ENCODE data around the gene PBX4.

The PBX4 gene

DNA sequence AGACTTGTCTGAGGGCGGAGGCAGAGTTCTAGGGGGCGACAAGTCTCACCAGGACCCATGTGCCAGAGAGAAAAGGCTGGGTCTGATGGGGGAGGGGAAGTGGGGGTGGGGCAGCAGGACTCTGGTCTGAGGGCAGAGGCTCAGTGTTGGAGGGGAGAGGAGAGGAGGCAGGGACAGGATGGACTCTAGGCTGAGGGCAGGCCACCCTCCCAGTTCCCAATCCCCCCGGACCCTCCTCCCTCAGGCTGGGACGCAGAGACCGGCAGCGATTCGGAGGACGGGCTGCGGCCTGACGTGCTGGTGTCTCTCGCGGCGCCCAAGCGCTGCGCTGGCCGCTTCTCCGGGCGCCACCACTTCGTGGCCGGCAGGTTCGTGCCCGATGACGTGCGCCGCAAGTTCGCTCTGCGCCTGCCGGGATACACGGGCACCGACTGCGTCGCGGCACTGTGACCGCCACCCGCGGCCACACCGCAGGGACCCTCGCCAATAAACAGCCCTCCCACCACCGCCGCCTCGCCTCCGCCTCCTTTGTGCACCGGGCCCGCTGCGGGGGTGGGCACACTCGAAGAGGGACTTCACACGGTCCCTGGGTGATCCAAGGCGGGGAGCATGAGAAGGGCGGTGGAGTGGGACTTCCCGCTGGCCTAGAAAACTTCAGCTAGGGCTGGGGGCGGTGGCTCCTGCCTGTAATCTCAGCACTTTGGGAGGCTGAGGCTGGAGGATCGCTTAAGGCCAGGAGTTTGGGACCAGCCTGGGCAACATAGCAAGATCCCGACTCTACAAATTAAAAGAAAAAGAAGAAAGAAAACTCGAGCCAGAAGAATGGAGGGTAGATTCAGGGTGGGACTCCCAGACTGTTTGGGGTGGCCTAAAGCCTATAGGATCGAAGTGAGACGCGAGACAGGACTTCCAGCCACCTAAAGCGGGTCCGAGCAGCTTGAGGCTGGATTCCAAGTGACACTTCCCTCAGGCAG, 81.1 kb downstream of the PBX4 start:
- DNase-seq: peak in 1 of 2 donors; percentile 33

DNA sequence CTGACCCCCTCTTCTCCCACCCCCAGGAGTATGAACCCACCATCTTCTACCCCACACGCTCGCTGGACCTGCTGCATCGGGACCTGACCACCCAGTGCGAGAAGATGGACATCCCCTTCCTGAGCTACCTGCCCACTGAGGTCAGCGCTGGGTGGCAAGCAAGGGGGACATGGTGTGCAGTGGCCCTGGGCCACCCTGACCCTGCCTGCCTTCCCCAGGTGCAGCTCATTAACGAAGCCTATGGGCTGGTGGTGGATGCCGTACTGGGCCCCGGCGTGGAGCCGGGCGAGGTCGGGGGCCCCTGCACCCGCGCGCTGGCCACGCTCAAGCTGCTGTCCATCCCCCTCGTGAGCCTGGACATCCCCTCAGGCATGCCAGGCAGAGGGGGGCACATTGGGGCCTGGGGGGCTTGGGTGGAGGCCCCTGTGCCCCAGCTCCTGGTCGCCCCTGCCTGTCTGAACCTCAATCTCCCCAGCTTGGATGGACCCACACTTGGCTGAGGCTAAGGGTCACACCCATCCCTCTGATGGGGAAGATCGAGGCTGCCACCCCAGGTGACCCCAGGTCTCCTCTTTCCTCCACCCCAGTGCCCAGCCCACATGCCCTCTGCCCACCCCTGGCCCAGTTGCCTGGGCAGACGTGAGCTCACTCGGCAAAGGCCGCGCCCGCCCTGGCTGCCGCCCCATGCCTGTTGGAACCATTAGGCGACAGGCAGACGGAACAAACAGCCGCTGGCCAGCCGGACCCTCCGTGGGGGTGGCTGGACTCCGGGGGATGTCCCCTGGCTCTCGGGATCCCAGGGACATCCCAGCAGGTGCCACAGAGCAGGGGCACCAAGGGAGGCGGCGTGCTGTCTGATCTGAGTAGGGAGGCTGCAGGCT, 82.9 kb downstream of the PBX4 start:
- no peak for DNase-seq

DNA sequence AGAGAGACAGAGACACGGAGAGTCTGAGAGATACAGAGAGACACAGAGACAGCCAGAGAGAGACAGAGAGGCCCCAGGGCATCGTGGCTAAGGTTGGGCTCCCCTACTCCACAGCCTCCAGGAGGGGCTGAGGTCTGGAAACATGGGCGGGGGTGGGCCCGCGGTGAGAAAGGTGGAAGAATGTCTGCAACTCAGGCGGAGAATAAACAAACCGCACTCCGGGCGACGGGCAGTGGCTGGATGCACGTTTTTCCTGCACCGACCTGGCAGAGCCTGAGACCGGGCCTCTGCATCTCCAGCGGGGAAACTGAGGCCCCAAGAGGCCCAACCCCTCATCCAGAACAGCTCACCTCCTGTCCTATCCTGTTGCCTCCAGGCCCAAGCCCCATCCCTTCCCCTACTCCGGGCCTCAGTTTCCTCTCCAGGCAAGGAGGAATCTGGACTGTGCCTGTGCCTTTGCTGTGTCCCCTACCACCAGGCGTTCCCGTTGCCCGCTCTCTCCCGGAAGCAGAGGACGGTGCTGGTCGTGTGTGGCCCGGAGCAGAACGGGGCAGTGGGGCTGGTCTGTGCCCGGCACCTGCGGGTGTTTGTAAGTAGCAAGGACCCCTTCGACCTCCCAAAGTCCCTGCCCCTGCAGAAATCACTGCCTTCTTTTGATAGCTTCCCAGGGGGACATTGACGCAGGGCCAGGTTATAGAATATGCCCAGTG, 83.8 kb downstream of the PBX4 start:
- no peak for DNase-seq

DNA sequence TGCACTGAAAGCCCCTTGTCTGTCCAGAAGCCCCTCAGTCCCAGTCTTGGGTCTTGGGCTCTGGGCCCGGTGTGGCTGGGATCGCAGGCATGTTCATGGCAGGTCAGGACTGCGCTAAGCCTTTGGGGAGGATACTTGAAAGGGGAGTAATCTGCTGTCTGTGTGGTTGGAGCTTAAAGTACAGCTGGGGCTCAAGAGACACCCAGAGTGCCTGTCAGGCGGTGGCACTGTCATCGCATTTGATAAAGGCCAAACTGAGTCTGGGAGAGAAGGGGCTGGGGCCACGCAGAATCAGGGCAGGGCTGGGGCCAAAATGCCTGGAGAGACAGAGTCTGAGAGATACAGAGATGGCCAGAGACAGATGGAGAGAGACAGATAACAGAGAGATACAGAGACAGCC, 84.6 kb downstream of the PBX4 start:
- no peak for DNase-seq

DNA sequence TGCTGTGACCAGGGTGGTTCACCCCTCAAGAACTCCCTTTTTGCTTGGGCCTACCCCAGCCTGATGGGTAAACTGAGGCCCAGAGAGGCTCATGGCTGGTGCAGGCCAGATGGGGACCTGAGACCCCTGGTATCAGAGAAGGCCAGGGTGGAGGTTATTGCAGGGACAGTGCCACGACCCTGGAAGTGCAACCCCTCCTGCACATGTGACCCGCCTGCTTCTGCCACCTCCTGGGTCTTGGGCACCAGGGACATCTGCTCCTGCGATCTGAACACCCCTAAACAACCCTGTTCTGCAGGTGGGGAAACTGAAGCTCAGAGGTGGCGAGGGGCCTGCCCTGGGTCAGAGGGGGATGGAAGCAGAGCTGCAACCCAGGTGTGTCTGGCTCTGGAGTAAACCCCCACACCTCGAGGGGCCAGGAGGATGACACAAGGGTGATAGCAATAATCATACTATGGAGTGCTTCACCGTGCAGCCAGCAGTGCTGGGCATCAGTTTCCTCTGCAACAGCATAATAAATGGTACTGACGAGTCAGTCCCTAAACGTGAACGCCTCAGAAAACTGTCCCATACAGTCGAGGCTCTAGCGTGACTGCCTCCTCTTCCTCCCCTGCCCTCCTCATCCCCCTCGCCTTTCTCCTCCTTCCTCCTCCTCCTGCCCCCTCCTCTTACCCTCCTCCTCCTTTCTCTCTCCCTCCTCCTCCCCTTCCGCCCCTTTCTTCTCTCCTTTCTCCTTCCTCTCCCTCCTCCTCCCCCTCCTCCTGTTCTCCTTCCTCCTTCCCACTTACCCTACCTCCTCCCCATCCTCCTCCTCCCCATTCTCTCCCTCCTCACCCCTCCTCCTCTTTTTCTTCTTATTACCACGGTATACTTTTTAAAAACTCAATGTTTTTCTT, 85.4 kb downstream of the PBX4 start:
- DNase-seq: no peak

DNA sequence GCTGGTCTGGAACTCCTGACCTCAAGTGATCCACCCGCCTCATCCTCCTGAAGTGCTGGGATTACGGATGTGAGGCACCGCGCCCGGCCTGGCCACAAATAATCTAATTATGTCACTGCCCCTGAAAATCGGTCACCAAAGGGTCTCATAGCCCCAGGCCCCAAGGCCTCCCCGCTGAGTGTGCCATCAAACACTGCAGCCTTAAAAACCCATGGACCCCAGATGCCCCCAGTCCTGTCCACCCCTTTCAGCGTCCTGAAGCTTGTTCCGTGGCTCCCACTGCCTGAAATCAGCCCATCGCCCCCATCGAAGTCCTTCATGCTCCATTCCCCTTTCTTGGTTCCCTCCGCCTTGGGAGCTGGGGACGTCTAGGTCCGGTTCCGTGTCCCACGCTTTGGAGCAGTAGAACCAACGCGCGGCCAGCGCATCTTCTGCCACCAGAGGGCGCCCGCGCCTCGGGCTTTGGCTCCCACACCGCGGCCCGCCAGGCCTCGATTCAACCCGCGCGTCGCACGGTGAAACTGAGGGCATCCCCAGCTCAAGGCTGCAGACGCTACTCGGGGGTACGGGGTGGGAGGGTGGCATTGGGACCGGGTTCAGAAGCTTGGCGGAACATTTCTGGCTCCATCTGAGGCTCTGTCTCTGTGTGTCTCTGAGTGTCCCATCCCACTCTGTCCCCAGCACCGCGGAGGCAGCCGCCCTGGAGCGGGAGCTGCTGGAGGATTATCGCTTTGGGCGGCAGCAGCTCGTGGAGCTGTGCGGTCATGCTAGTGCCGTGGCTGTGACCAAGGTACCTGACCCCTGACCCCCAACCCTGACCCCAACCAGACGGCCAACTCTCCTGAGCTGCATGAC, 86.3 kb downstream of the PBX4 start:
- peak; percentile 81 to 86 for DNase-seq

DNA sequence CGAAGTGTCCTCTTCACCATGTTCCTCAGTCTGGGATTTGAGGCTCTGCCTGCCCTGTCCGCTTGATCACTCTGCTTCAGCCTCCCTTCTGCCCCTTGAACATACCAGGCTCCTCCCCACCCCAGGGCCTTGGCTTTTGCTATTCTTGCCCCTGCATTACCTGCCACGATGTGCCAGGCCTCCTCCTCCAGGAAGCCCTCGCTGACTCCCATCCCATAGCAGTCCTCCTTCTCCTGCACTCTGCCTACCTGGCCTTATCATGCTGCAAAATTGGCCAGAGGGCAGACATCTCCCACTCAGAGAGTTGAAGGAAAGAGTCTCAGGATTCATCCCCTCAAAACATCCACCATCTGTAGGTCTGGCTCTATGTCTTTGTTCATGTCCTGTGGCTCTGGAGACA, 87.6 kb downstream of the PBX4 start:
- DNase-seq: no peak

DNA sequence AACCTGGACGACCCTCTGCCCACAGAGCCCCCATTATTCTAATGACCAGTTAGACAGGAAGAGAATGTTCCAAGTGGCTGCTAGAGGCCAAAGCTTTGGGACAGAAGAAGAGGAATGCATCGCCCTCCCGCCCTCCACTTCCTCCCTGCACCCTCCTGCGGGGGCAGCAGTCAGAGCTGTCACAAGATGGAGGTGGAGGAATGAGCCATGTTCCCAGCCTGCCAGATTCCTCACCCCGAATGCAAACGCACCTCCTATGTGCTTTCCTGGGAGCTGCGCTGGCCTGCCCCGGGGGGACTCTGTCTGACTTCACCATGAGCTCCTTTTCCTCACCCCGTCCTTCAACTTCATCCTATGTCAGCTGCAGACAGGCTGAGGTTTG, 88.1 kb downstream of the PBX4 start:
- no peak for DNase-seq

DNA sequence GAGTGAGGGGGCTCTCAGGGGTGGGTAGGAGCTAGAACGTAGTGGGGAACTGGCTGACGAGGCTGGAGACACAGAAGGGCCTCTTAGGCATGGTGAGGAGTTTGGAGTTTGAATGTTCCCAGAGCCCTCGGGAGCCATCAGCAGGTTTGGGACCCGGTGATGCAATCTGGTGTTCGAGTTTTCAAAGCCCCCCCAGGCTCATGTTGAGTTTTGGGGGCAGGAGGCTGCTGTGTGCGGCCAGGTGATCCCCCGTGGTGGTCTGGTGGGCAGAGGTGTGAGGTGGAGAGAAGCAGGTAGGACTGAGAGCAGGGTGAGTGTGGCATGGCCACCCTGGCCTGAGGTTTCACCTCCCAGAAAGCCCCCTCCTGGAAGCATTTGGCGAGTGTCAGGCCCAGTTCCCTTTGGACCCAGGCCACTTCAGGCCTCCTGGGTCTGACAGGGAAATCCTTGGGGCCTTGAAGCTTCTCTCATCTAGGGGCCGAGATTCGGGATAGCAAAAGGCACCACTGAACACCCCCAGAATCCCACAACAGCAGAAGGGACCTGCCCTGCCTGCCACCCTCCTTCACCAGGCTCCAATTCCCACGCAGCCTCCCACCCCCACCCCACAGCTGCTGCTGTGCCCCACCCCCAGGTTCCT, 88.6 kb downstream of the PBX4 start:
- no peak for DNase-seq

DNA sequence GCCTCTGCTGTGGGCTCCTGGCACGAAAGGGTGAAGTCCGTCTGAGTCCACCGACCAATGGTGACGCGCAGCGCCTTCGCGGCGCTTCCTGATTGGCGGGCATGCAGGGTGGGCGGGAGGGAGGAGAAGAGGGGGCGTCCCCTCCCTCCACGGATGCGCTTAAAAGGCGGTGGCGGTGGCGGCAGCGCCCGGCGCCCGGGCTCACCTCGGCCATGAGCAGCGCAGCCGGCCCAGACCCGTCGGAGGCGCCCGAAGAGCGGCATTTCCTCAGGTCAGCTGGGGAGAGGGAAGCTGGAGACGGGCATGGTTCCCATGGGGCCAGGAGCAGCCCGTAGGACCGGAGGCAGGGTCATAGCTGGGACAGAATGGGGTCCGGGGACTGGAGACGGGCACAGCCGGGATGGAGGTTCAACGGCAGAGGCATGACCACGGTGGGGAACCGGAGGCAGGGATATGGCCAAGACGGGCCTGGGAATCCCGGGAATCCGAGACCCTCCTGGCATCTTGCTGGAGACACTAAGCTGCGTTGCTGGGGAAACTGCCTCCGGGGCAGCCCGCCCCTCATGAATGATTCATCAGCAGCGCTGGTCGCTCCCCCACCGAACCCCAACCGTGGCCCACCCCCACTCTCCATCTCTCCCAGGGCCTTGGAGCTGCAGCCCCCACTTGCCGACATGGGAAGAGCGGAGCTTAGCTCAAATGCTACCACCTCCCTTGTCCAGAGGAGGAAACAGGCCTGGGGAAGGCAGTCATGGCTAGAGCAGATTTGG, 89.6 kb downstream of the PBX4 start, which contains the start of gene YJEFN3:
YJEFN3 (plus strand) TSS at position 191 of the 770 bp plus-strand sequence; CDS start at position 213, 22 bp downstream.
- no peak for DNase-seq

DNA sequence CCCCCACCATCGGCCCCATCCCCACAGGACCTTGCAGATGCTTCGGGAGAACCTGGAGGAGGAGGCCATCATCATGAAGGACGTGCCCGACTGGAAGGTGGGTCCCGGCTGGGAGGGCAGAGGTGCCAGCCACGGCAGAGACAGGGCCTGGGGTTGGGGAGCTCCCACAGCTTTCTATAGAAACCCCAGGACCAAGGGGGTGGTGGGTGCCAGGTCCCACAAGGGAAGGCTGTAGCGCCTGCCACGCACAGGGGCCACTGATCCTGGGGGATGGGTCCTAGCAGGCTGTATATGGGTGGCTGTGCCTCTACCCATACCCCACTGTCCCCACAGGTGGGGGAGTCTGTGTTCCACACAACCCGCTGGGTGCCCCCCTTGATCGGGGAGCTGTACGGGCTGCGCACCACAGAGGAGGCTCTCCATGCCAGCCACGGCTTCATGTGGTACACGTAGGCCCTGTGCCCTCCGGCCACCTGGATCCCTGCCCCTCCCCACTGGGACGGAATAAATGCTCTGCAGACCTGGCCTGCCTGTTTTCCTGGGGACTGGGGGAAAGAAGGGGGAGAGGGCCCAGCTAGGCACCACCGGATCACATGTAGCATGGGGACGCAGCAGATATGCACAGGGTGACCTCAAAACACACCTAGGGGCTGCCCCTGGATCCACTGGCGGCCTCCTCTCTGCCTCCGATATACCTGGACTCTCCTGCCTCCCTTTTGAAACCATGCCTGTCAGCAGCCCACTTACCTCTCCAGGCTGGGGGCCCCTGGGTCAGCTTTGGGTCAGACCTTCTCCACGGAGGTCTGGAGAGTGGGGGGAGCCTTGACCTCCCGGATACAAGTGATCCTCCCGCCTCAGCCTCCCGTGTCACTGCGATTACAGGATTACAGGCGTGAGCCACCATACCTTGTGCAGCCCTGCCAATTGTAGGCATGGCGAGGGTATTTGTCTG, 90.5 kb downstream of the PBX4 start:
- no peak for DNase-seq

DNA sequence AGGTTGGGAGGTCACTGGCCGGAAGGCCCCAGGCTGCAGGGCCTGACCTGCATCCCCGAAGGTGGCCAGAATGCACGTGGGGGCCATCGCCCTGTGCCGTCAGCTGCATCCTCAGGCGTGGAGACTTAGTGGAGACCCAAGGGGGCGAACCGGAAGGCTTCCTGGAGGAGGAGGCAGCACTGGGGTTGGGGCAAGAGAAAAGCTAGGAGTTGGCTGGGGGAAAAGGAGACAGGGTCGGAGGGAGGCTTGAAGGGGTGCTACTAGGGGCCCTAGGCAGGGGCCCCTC, 91.2 kb downstream of the PBX4 start:
- no peak for DNase-seq

DNA sequence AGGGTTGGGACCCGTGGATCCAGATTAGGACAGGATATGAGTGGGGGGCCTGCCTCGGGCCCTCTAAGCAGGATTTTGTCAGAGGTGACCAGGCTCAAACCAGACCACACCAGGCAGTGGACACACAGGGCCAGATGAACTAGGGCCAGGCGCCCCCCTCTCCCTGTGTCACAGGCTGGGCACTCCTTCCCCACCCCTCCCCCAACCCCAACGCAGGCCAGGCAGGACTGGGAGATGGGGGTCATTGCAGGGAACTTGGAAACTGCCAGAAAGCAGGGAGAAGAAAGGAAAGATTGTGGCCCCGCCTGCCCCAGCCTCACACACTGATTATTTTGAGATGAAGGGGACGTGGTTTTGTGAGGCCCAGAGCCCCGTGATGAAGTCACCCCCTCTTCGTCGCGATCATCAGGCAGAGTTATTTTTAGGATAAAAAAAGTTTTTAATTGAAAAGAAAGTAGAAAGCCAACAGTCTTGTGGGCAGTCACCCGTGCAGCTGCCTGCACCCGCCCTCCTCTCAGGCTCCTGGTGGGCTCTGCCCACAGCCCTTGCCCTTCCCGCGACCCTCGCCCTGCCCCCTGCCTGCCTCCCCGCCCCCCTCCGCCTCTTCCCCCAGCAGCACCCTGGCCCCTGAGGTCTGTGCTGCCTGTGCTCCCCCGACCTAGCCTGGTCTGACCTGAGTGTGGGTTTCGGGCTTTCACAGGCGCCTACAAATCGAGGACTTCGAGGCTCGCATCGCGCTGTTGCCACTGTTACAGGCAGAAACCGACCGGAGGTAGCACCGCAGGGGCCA, 91.7 kb downstream of the PBX4 start:
- DNase-seq: no peak

DNA sequence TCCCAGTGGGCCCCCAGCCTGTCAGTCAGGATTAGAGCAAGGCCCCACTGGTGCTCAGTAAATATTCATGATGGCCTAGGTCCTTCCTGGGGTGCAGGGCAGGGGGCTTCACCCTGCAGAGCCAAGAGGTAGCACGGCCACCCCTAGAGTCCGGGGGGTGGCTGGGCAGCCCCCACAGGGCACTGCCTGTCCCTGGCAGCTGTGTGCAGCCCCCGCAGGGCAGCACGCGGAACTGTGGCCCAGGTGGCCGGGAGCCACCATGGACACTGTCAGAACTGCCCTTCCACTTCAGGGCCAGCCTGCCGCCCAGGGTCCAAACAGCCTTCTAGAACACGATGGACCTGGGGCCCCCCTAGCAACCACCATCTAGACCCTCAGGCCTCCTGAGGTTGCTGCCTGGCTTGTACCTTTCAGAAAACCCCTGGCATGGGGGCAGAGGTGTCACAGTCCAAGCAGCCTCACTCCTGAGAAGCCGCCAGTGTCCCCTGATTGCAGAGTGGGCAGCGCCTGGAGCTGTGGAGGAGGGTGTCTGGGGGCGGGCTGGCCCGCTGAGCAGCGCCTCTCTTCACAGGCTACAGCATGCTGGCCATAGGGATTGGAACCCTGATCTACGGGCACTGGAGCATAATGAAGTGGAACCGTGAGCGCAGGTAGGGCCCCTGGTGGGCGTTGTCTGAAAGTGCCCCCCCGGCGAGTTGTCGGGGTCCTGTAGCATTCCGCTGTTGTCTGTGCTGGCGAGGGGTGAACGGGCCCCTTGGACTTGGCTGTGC, 92.7 kb downstream of the PBX4 start:
- no peak for DNase-seq

DNA sequence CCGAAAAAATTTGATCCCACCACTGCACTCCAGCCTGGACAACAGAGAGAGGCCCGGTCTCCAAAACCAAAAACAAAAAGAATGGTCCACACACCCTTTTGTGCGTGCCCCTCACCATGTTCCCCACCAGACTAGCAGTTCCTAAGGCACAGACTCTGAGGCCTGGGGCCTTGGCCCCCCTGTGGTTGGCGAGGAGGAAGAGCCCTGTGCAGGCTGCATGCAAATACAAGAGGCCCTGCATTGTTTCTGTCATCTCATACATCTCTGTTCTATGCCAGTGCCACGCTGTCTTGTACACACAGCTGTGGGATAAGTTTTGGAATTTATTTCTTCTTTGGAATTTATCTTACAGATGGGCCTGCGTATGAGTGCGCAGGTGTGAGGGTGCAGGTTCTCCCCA, 94.4 kb downstream of the PBX4 start:
- DNase-seq: no peak

DNA sequence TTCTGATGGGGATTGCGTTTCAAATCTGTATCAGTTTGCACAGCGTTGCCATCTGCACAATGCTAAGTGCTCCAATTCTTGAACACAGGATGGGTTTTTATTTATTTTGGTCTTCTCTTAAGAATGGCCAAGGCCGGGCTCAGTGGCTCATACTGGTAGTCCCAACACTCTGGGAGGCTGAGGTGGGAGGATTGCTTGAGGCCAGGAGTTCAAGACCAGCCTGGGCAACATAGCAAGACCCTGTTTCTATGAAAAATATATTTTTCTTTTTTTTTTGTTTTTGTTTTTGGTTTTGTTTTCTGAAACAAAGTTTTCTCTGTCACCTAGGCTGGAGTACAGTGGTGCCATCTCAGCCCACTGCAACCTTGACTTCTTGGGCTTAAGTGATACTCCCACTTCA, 95.3 kb downstream of the PBX4 start:
- no peak for DNase-seq

DNA sequence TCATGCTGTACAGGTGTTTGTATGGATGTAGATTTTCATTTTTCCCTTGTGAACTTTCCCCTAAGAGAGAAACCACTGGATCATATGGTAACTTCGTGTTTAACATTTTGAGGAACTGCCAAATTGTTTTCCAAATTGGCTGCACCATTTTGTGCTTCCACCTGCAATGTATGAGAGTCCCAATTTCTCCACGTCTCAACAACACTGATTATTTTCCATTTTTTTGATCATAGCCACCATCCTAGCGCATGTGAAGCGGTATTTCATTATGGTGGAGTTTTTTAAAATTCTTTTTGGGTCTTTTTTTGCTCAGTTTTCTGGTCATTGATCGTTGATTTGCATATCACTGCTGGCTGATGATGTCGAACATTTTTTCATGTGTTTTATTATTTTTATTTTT, 97.5 kb downstream of the PBX4 start:
- DNase-seq: no peak

Measured in CD4-positive, alpha-beta T cell treated with Interleukin-1 beta for 1 hour (primary cell).